Stomach (tissue), 19 donors: ENCODE data around the gene PRSS27. TPM values are rescaled to one million over a fixed set of nuclear protein-coding genes. Genes with fewer than 3 reads are reported as not detected.

Experiments
- DNase-seq, 2 donors: peaks; one replicate each; pipeline versions ENCODE4 v3.0.0 to v3.0.0-alpha.2; 2013 to 2019
- H3K27ac ChIP-seq, 5 donors: fragments of 200-600 bp in 4 of 5; sonication (generic) in 4 of 5; one replicate each; pipeline ENCODE4 v1.5.1; 2013 to 2019; ENCODE audit warnings: mild to moderate bottlenecking in 1 of 5, moderate library complexity in 1 of 5
- H3K27me3 ChIP-seq, 3 donors: fragments of 200-600 bp; sonication (generic); one replicate each; pipeline ENCODE4 v1.5.1; 2017 to 2019; ENCODE audit warnings: mixed run types in 1 of 3
- H3K36me3 ChIP-seq, 4 donors: fragments of 200-600 bp; sonication (generic); 1 replicate in 3 of 4; 2 replicates in 1 of 4; pipeline ENCODE4 v1.5.1; 2016 to 2019
- H3K4me1 ChIP-seq, 4 donors: fragments of 200-600 bp; sonication (generic); one replicate each; pipeline ENCODE4 v1.5.1; 2016 to 2019
- H3K4me3 ChIP-seq, 4 donors: fragments of 200-600 bp; sonication (generic) in 3 of 4; one replicate each; pipeline ENCODE4 v1.5.1; 2016 to 2019; ENCODE audit warnings: mild to moderate bottlenecking in 1 of 4
- H3K9me3 ChIP-seq, 4 donors: fragments of 200-600 bp; sonication (generic); one replicate each; pipeline ENCODE4 v1.5.1; 2016 to 2019
- CTCF ChIP-seq, 7 experiments: fragments of 450-650 bp in 4 of 7; fragments of 200-600 bp in 3 of 7; sonication (generic) in 3 of 7; IDR thresholded peaks; one replicate each; pipeline ENCODE4 v1.5.1; 2016 to 2019; ENCODE audit warnings: antibody characterized with exemption in 7 of 7, control low read depth in 2 of 7, mild to moderate bottlenecking in 1 of 7
- EP300 ChIP-seq: sonication (generic); formaldehyde crosslinking; IDR thresholded peaks from one replicate; pipeline ENCODE4 v1.6.1; 2017; ENCODE audit warnings: antibody characterized with exemption
- POLR2A ChIP-seq, 4 donors: fragments of 450-650 bp; IDR thresholded peaks; one replicate each; pipeline ENCODE4 v1.6.1; 2016; ENCODE audit warnings: antibody characterized with exemption in 4 of 4, control low read depth in 2 of 4, mild to moderate bottlenecking in 1 of 4, moderate library complexity in 1 of 4
- POLR2AphosphoS5 ChIP-seq, 3 donors: sonication (generic); formaldehyde crosslinking; IDR thresholded peaks; one replicate each; pipeline ENCODE4 v1.6.1; 2016; ENCODE audit warnings: antibody characterized with exemption in 3 of 3
- WGBS, 5 donors: extraction: QIAGEN DNeasy Blood & Tissue Kit in 3 of 5; methylation state at CpG; one replicate each; pipeline versions ENCODE4 v1.1.5 to v1.1.7; 2013 to 2018; 5-methylcytosine and 5-hydroxymethylcytosine counted together
- intact Hi-C: fragments of 100-400 bp; cut with DNase I; formaldehyde crosslinking; loops from one replicate; pipeline ENCODE4 v1.15.1; 2023; ENCODE audit warnings: low total_unique reads
- long read RNA-seq, 10 donors: transcript quantifications; one replicate each; lab custom pipeline, GENCODE V29; 2026
- polyA plus RNA-seq, 3 donors: library from polyadenylated mRNA; stranded (reverse); fragments of 200-250 nt; gene quantifications; one replicate each; pipeline ENCODE4 v1.2.3, GENCODE V29; 2013
- total RNA-seq, 5 donors: library from RNA; depleted of rRNA; stranded (reverse); fragments of >200 nt; gene quantifications; one replicate each; pipeline versions ENCODE4 v1.1.0 to v1.2.3, GENCODE V29; 2014 to 2016
- donor health status: healthy with polysubstance abuse.
- donor health status: Bipolar disorder and iron deficiency.
- donor health status: healthy.

The PRSS27 gene
- total RNA-seq (under 1 TPM in 1 of 5 donors, not detected in 4; 0.55 TPM), polyA plus RNA-seq (10 to 100 TPM in 1 of 3 donors, under 1 TPM in 2; 0.50 to 74.4 (median 0.76) TPM)
- long read RNA-seq, donor 1, partial matches to known transcripts = 0 of 1 reads
- long read RNA-seq, donor 1, other reads (novel, unspliced or antisense) = 0 of 1 reads
- long read RNA-seq, donor 2, partial matches to known transcripts = 0 of 1 reads
- long read RNA-seq, donor 2, other reads (novel, unspliced or antisense) = 0 of 1 reads
- long read RNA-seq, donor 3 = 0 reads
- long read RNA-seq, donor 4 = 0 reads
- long read RNA-seq, donor 5, partial matches to known transcripts = 0 of 2 reads
- long read RNA-seq, donor 5, other reads (novel, unspliced or antisense) = 0 of 2 reads
- long read RNA-seq, donor 6 = 0 reads
- long read RNA-seq, donor 7, partial matches to known transcripts = 0 of 2 reads
- long read RNA-seq, donor 7, other reads (novel, unspliced or antisense) = 0 of 2 reads
- long read RNA-seq, donor 8 = 0 reads
- long read RNA-seq, donor 9, partial matches to known transcripts = 0 of 1 reads
- long read RNA-seq, donor 9, other reads (novel, unspliced or antisense) = 0 of 1 reads
- long read RNA-seq, donor 10 = 0 reads

DNA sequence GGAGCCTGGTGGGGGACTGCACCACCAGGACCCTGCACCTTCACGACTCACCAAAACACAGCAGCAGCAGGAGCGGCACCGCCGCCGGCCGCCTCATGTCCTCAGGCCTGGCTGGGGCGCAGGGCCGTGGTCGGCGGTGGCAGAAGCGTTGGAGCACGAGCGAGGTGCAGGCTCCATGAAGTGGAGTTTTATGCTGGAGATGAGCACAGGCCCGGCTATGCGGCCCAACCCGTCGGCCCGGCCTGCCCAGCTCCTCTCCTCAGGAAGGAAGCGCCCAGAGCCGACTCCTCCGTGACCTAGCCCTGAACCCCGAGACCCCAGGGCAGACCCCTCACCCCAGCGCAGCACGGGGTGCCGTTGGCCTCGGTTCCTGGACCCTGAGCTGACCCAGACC, at the start of gene PRSS27:
PRSS27 (minus strand) TSS at position 161 of the 394 bp plus-strand sequence; CDS start at position 97, 64 bp downstream.
- peaks cover 0 to 25% (median 15%) of the 10 kb centered on the region in 3 donors for H3K27me3 ChIP-seq
- DNase-seq = no peak
- peak within 1 kb of the TSS; percentile 59 to 70 (median 68) for H3K4me3 ChIP-seq
- no peaks in the 10 kb centered on the region for H3K9me3 ChIP-seq
- H3K4me1 ChIP-seq = peaks cover 26 to 43% (median 38%) of the 10 kb centered on the region in 4 donors
- H3K27ac ChIP-seq = peak within 1 kb of the TSS; percentile 66 to 92 (median 87)
- intact Hi-C loops = no loop called here
- WGBS, 5 donors = 70 to 82% (median 81%) methylated on average over 16 to 26 of the region's 26 CpGs
- no peaks in the 10 kb centered on the region for H3K36me3 ChIP-seq
- TF ChIP-seq POLR2AphosphoS5 (IDR thresholded peaks at IDR 0.05) (no peak), CTCF (IDR thresholded peaks at IDR 0.05) (no peak), EP300 (no peak), POLR2A (IDR thresholded peaks at IDR 0.05) (no peak)

DNA sequence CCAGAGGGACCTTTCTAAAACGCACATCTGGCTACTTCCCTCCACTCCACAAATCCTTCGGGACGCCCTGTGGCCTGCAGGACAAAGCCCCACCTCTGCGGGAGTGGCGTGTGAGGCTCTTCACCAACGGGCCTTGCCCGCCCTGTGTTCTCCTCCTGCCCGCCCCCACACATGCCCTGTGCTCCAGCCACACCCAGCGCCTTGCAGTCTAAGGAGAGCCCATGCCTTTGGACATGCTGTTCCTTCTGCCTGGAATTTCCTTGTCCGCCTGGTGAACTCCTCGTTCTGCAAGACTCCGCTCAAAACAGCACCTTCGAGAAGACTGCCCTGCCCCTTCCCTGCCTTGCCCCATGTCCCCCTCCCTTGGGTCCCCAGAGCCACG, 49.6 kb upstream of the PRSS27 start:
- Histone ChIP-seq H3K36me3 (peaks cover 91 to 100% (median 100%) of the 10 kb centered on the region in 4 donors), H3K4me3 (peak overlapping the region in 1 of 4 donors; percentile 16), H3K9me3 (no peaks in the 10 kb centered on the region), H3K4me1 (peaks cover 21 to 70% (median 50%) of the 10 kb centered on the region in 4 donors), H3K27me3 (no peaks in the 10 kb centered on the region), H3K27ac (peak overlapping the region; percentile 23 to 78 (median 64))
- TF ChIP-seq POLR2AphosphoS5 (IDR thresholded peaks at IDR 0.05) (peak in 1 of 3 donors; percentile 66), EP300 (no peak), CTCF (IDR thresholded peaks at IDR 0.05) (no peak)
- DNase-seq = peak; percentile 58 to 75
- intact Hi-C loops = no loop called here
- 39 to 51% (median 45%) methylated on average over 14 of the region's 14 CpGs for WGBS, 5 donors

GRCh38 chr16:2769100-2769529, 49.1 kb upstream of the PRSS27 start:
- TF ChIP-seq EP300 = no peak
- TF ChIP-seq POLR2A (IDR thresholded peaks at IDR 0.05) = no peak
- no peak for TF ChIP-seq POLR2AphosphoS5 (IDR thresholded peaks at IDR 0.05)
- no peak for TF ChIP-seq CTCF (IDR thresholded peaks at IDR 0.05)
- Histone ChIP-seq H3K27ac (peak overlapping the region; percentile 20 to 78 (median 64)), H3K4me1 (peaks cover 20 to 64% (median 44%) of the 10 kb centered on the region in 4 donors), H3K4me3 (no peak overlapping the region), H3K9me3 (no peaks in the 10 kb centered on the region), H3K36me3 (peaks cover 92 to 100% (median 100%) of the 10 kb centered on the region in 4 donors), H3K27me3 (no peaks in the 10 kb centered on the region)
- no peak for DNase-seq
- 62 to 78% (median 77%) methylated on average over 8 to 11 of the region's 11 CpGs for WGBS, 5 donors
- intact Hi-C loops = no loop called here

GRCh38 chr16:2768403-2769089, 48.5 kb upstream of the PRSS27 start:
- no peak overlapping the region for H3K4me3 ChIP-seq
- DNase-seq = no peak
- H3K27me3 ChIP-seq = no peaks in the 10 kb centered on the region
- intact Hi-C loops = no loop called here
- no peaks in the 10 kb centered on the region for H3K9me3 ChIP-seq
- peak overlapping the region in 4 of 5 donors; percentile 60 to 78 (median 66) for H3K27ac ChIP-seq
- WGBS, 5 donors = 73 to 80% (median 75%) methylated on average over 15 to 17 of the region's 17 CpGs
- peaks cover 20 to 58% (median 42%) of the 10 kb centered on the region in 4 donors for H3K4me1 ChIP-seq
- TF ChIP-seq EP300 (no peak), CTCF (IDR thresholded peaks at IDR 0.05) (no peak), POLR2A (IDR thresholded peaks at IDR 0.05) (no peak), POLR2AphosphoS5 (IDR thresholded peaks at IDR 0.05) (no peak)
- H3K36me3 ChIP-seq = peaks cover 97 to 100% (median 100%) of the 10 kb centered on the region in 4 donors
